Type B pancreatic cell (in vitro differentiated cells): Measurements from ENCODE around the gene HK1. TPM values are rescaled to one million over a fixed set of nuclear protein-coding genes. Genes with fewer than 3 reads are reported as not detected.
"Not testable (repeated sequence)": the region's sequence is repeated elsewhere in the genome, so short reads cannot be mapped to it uniquely, and the experiment has no call there.

ENCODE experiments used
- DNase-seq: peaks from one replicate; pipeline ENCODE4 v3.0.0; 2021; ENCODE audit warnings: mixed read lengths; ENCODE audit not compliant: unreplicated experiment; ENCODE audit errors: extremely low spot score
- H3K27ac Mint-ChIP-seq: 2 replicates; pipeline ENCODE4 v1.8.0; 2021; ENCODE audit warnings: mild to moderate bottlenecking, mixed read lengths
- H3K27me3 Mint-ChIP-seq: 2 replicates; pipeline ENCODE4 v1.8.0; 2021; ENCODE audit warnings: mixed read lengths
- H3K36me3 Mint-ChIP-seq: 2 replicates; pipeline ENCODE4 v1.8.0; 2021; ENCODE audit warnings: mixed read lengths
- H3K4me1 Mint-ChIP-seq: one replicate; pipeline ENCODE4 v1.8.0; 2021; ENCODE audit warnings: mixed read lengths; ENCODE audit not compliant: unreplicated experiment
- H3K4me3 Mint-ChIP-seq: 2 replicates; pipeline ENCODE4 v1.8.0; 2021; ENCODE audit warnings: mild to moderate bottlenecking, mixed read lengths
- H3K9me3 Mint-ChIP-seq: 2 replicates; pipeline ENCODE4 v1.8.0; 2021; ENCODE audit warnings: mixed read lengths
- CTCF ChIP-seq: fragments of 200-600 bp; sonication (generic); conservative IDR thresholded peaks from 2 replicates; pipeline ENCODE4 v1.5.0; 2021; ENCODE audit warnings: antibody characterized with exemption, mild to moderate bottlenecking
- total RNA-seq: library from RNA; stranded (reverse); gene quantifications from 2 replicates; pipeline ENCODE4 v1.2.1, GENCODE V29; 2021; ENCODE audit warnings: low replicate concordance

The HK1 gene
- total RNA-seq, 1 donor from 2014 or later, result 60.8 TPM

GRCh38 chr10:69246581-69247312 lies 31.5 kb upstream of the HK1 start:
- H3K4me3 Mint-ChIP-seq, result no peak overlapping the region
- DNase-seq, result no peak
- TF ChIP-seq CTCF, result no peak
- H3K27me3 Mint-ChIP-seq, result peaks cover 3% of the 10 kb centered on the region
- no peaks in the 10 kb centered on the region for H3K4me1 Mint-ChIP-seq
- H3K9me3 Mint-ChIP-seq, result no peaks in the 10 kb centered on the region
- H3K27ac Mint-ChIP-seq, result no peak overlapping the region
- no peaks in the 10 kb centered on the region for H3K36me3 Mint-ChIP-seq

GRCh38 chr10:69247313-69247710 lies 31.0 kb upstream of the HK1 start:
- no peak for TF ChIP-seq CTCF
- DNase-seq, result no peak
- Mint-ChIP-seq H3K27ac (no peak overlapping the region), H3K36me3 (no peaks in the 10 kb centered on the region), H3K9me3 (no peaks in the 10 kb centered on the region), H3K4me1 (no peaks in the 10 kb centered on the region), H3K4me3 (no peak overlapping the region), H3K27me3 (peaks cover 3% of the 10 kb centered on the region)

- DNase-seq, result no peak
- H3K36me3 Mint-ChIP-seq, result no peaks in the 10 kb centered on the region
- TF ChIP-seq CTCF, result no peak
- H3K27ac Mint-ChIP-seq, result no peak overlapping the region
- no peaks in the 10 kb centered on the region for H3K4me1 Mint-ChIP-seq
- peaks cover 3% of the 10 kb centered on the region for H3K27me3 Mint-ChIP-seq
- no peak overlapping the region for H3K4me3 Mint-ChIP-seq
- H3K9me3 Mint-ChIP-seq, result no peaks in the 10 kb centered on the region
These were observed 30.1 kb upstream of the HK1 start for GRCh38 chr10:69248117-69248730.

GRCh38 chr10:69250041-69250440 lies 28.3 kb upstream of the HK1 start:
- Mint-ChIP-seq H3K9me3 (no peaks in the 10 kb centered on the region), H3K27ac (no peak overlapping the region), H3K4me1 (no peaks in the 10 kb centered on the region), H3K36me3 (no peaks in the 10 kb centered on the region), H3K27me3 (peaks cover 3% of the 10 kb centered on the region), H3K4me3 (no peak overlapping the region)
- no peak for TF ChIP-seq CTCF
- DNase-seq, result no peak

GRCh38 chr10:69251417-69251816 lies 26.9 kb upstream of the HK1 start:
- not testable (repeated sequence) for H3K4me1 Mint-ChIP-seq, H3K4me3 Mint-ChIP-seq, H3K36me3 Mint-ChIP-seq, H3K27me3 Mint-ChIP-seq, H3K27ac Mint-ChIP-seq, DNase-seq, H3K9me3 Mint-ChIP-seq

GRCh38 chr10:69253171-69253570 lies 25.1 kb upstream of the HK1 start:
- H3K4me3 Mint-ChIP-seq, result no peak overlapping the region
- H3K27ac Mint-ChIP-seq, result no peak overlapping the region
- no peak for DNase-seq
- no peaks in the 10 kb centered on the region for H3K36me3 Mint-ChIP-seq
- H3K4me1 Mint-ChIP-seq, result no peaks in the 10 kb centered on the region
- TF ChIP-seq CTCF, result no peak
- peaks cover 6% of the 10 kb centered on the region for H3K27me3 Mint-ChIP-seq
- H3K9me3 Mint-ChIP-seq, result no peaks in the 10 kb centered on the region
